Measurements from ENCODE around the gene SST.

SST gene

DNA sequence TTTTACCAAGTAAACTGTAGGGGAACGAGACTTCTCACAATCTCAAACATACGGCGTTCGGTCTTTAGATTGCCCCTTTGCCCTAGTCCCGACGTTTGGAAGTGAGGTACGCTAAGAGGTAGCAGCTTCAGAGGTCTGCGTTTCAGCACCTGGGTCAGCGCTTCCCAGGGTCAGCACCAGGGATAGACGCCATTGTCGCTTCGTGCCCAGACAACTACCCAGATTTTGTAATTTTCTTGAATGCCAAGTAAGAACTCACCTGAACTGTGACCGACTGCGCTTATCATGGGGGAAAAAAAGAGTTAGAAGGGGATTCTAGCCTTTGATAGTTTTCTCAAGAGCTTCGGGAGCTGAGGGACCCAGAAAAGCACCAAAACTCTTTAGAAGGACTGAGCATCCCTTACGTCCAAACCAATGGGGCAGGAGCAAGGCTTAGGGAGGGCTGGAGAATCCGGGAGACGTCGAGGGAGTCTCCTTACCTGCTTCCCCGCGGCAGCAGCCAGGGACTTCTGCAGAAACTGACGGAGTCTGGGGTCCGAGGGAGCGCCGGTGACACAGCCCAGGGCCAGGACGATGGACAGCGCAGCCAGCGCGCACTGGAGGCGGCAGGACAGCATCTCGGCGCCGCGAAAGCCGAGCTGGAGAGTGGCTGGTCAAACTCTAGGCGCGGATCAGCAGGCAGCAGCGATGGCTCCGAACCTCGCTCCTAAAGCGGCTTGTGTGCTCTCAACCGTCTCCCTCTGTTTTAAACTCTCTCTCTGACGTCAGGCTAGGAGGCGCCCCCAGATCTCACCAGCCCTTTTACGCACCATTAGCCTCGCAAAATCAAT, at the start of gene SST:
SST (minus strand) TSS at position 720 of the 830 bp plus-strand sequence; CDS start at position 617, 103 bp downstream.
- no peak for DNase-seq

DNA sequence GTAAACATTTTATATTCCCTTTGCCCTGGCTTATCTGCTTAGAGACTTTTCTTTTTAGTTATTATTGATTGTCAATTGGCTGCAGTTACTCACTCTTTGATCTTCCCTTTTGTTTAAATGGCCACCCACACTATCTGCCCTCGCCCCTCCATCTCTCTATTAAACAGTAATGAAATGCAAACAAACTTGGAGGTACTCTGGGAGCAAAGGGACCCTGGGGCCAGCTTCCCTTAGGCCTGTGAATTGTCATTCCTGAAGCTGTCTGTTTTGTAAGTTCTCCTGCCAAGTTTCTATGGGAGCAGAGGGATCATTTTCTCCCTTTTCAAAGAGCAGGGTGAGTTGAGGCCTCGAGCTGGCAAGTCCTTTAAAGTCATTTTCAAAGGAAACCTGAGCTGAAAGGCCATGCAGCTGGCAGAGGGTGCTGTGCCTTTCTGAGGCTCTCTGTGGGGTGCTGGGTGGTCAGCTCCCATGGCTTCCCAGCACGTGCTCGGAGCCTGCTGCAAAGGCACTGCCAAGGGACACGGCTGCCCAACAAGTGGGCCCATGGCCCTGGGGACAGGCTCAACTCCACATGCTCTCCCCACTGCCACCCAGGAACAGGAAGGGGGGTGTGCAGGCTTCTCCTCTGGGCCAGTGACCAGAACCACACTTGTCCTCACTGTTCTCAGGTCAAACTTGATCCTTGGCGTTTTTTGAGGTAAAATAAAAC, 49.6 kb upstream of the SST start:
- no peak for DNase-seq

DNA sequence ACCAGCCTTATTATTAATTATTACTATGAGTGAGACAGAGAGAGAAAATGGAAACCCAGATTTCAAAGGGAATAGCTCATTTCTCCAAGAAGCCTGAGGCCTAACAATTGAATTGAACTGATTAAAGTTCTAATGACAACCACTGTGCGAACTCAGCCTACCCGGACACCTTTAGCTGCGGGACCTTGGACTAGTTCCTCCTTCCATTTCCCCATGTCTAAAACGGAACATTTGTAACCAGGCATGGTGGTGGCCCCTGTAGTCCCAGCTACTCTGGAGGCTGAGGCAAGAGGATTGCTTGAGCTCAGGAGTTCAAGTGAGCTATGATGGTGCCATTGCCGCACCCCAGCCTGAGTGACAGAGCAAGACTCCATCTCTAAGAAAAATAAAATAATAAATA, 48.6 kb upstream of the SST start:
- DNase-seq = no peak

DNA sequence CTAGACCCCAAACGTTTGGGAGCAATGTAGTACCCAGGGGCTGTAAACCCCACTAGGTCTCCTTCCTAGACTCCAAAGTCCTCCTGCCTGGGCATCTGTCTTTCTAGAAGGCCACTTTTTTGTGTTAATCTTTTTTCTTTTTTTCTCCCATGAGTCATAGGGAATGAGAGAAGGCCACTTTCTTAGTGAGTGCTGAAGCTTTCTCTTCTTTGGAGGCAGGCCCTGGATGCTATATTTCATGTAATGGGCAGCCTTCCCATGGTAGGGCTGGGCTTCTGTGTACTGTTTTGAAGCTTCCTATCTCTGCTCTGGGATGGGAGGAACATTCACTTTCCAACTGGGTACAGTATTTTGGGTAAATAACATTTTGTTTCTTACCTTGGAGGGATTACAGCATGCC, 47.4 kb upstream of the SST start:
- no peak for DNase-seq

DNA sequence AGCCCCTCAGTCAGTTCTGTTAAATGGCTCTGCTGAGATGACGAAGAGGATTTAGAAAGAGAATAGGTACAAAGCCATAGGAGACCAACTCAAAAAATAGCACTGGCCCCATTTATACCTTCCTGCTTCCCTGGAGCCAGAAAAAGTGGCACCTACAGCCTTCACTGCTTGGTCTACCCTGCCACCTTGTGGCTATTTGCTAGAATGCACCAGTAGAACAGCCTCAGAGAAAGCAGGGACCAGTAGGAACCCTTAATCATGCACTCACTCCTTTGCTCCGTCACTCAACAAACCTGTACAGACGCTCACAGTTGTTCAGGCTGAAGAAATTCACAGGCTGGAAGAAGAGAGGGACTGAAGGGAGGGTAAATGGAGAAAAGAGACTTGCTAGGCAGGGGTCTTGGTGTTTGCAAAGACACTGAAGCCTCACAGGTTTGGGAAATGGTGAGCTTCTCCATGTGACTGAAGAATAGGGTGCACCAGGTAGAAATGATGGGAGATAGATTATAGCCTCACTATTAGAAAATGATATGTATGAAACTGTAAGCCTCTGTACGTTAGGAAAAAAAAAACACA, 44.3 kb upstream of the SST start:
- DNase-seq = peak; percentile 80

DNA sequence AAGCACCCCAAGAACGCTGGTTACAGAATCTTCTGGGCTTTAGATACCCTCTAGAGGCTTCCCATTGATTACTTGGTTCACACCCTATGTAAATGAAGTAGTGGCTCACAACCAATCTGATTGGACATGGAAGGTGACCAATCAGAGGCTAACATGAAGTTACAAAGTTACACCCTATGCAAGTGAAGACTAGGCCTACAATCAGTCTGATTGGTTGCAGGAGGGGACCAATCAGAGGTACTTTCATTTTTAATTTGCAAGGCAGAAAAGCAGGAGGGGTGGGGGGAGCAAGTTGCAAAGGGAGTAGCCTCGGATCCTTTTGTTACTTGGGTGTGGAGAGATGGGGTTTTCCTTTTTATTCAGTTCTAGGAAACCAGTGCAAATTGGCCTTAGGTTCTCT, 43.3 kb upstream of the SST start:
- DNase-seq = peak; percentile 65

DNA sequence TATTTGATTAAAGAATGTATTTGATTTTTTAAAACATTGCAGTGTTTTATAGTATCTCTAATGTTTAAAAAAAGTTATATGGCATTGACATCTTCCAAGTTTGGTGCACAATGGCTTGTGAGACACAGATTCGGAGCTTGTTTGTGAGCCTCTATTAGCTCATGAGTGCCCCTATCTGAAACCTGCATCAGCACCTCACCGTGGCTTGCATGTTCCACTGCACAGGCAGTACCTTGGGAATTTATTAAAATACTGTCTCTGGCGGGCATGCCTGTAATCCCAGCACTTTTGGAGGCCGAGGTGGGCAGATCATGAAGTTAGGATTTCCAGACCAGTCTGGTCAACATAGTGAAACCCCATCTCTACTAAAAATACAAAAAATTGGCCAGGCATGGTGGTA, 39.0 kb upstream of the SST start:
- no peak for DNase-seq

DNA sequence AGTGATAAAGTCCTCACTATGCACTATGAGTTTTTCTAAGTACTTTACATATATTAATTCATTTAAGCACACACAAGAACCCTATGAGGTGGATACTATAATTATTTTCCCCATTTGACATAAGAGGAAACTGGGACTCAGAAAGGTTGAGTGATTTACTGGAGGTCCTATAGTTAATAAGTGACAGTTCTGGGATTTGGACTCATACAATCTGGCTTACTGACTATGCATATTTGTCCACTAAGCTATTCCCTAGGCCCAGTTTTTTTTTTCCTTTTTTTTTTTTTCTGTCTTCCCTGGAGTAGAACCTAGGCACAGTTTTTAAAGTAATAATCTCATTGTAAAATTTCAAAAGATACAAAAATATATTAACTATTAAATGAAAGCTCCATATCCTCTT, 38.5 kb upstream of the SST start:
- DNase-seq = no peak

DNA sequence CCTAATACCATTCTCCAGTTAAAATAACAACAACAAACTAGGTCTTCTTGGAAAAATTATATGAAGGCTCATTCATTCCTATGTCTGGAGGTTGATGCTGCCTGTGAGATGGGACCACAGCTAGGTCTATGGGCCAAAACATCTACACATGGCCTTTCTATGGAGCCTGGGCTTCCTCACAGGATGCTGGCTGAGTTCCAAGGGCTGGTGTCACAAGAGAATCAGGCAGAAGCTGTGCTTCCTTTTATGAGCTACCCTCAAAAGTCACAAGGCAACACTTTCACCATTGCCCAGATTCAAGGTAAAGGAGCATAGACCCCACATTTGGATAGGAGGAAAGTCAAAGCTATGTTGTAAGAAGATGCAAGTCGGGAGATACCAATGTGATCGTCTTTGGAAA, 36.8 kb upstream of the SST start:
- no peak for DNase-seq

DNA sequence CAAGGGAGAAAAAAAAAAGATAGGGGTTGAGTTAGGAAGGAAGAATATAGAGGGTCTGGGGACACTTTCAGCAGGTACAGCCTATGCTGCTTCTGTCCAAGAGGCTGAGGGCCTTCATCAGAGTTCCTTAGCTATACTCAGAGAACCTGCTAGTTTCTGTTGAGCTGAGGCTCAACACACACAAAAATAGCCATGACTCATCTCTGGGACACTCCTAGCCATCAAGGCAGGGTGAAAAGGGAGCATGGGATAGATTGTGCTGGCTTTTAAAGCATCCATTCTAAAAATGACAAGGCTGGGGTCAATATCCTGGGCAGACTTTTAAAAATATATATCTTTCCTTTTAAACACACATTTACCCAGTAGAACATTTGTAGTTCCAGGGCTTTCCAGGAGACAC, 35.0 kb upstream of the SST start:
- no peak for DNase-seq

DNA sequence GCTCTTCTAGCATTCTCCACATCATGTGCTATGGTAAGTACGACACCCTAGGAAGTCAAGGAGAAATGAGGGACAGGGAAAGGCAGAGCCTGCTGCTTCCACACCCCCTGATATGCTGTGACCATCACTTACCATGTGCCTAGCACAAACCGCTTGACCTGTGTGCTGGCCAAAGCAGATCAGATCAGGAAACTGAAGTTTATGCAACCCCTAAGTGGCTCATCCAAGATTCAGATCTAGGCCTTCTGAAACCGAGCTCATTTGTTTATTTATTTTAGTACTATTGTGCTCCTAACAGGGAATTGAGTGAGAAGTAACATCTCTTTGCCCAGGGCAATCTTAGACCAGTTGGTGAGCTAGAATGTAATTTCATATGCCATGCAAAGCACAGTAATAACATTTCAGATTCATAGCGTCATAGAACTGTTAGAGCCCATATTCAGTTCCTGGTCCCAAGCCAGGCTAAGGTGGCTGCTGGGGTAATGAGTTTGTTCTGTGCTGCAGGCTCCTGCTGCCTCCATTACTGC, 32.4 kb upstream of the SST start, which contains the start of gene RTP2:
RTP2 (minus strand) TSS at position 51 of the 527 bp plus-strand sequence. CDS start 429 bp downstream, outside the sequence.
- DNase-seq = no peak

DNA sequence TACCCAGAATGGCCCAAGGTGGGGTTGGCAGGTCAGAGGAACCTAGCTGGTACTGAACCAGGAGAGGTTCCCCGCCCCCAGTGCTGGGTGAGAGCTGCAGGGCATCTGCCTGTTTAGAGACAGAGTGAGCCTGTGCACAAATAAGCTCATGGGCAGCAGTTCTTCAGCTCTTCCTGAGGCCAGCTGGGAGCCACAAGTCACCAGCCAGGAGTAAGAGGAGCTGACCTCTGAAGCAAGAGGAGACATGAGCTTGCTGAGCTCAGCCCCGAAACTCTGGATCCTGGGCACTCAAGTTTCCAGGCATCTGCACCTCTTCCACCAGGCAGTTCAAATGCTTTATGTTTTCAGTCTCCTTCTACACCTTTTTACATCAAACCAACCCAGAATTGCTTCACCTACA, 30.1 kb upstream of the SST start:
- no peak for DNase-seq

DNA sequence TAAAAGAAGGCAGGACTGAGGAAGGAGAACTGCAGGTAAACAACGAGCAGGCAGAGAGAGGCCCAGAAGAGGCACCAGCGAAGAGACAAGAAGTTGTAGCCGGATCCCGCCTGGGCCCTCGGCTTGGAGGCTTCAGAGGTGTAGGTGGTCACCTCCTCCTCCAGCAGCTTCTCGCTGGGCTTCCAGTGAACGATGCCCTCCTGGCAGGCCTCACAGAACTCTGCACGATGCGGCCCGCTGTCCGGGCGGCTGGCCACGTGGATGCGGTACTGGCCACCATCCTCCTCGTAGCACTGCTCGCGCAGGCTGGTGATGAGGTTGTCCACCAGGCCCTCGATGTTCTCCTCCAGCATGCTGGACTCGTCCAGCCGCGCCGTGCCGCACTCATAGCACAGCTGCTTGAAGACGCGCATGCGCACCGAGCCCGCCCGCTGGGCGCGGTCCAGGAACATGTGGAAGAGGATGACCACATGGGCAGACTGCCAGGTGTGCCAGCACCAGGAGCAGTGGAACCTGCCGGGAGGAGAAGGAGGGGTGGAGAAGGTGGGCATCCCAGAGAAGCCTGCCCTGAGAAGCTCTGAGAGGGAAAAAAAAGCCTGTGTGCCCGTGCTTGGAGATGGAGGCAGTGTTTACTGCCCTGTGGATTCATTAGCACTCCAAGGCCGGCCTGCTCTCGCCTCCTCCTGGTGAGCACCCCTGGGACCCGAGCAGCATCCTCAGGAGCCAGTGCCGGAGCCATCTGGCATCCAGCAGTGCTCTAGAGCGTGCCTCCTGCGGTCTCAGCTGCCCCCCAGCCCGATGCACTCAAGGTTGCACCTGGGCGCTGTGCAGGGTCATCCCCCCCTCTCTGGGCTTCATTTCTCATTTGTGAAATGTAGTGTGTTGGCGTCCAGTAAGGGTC, 28.6 kb upstream of the SST start:
- no peak for DNase-seq

DNA sequence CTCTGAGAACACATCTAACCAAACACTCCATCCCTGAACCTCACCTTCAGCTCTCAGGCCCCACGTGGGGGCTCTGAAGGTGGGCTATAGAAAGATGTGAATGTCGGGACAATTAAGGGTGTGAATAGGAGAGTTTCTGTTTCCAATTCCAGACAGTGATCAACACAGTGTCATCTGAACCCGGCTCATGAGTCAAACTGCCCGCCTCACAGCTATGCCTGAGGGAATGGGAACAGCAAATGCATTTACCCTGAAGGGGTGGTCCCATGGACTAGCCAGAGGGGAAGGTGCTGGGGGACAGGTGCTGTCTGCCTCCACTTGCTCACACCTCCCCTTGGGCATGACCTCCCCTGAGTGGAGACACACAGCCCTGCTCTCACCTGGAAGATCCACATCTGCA, 25.8 kb upstream of the SST start:
- DNase-seq = no peak

DNA sequence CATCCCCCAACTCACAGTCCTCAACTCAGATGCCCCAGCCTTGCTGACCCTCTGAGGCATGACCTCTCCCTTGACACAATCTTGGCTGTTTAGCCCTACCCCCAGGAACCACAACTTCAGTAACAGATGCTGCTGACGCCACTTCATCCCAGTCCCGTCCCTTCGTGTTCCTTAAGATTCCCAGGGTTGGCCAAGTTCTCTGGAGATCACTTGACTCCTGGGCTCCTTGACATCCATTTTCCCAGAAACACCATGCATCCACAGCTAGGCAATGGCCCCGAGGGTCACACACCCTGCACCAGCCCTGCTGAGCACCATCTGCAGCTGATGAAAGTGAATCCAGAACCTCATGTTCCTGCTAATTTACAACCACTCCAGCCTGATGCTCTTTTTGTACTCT, 25.3 kb upstream of the SST start:
- DNase-seq = no peak

DNA sequence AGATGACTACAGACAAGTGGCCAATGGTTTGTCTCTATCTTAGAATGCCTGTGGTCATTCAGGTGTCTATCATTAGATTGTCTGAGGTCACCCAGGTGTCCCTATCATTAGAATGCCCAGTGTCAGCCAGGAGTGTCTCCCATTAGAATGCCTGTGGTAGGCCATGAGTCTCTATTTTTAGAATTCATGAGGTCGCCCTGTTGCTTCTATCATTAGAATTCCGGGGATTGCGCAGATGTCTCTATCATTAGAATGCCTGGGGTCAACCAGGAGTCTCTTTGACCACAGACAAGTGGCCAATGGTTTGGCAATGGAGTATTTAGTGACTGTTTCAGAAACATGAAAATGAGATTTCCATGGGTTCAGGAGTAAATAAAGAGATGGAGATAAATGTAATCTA, 24.6 kb upstream of the SST start:
- DNase-seq = no peak

DNA sequence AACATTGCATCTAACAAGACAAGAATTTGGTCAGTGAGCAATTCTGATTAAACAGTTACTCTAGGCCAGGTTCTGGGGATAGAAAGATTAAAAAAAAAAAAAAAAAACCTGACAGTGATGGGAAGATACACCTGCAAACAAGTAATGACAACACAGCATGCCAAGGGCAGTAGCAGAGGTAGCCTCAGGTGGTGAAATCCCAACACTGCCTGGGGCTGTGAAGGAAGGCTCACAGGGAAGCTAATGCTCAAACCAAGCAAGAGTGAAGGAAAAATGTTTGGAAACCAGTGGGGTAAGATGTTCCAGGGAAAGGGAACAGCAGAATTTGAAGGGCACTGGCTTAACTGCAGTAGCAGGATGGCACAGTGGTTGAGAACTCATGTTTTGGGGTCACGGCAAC, 23.2 kb upstream of the SST start:
- no peak for DNase-seq

DNA sequence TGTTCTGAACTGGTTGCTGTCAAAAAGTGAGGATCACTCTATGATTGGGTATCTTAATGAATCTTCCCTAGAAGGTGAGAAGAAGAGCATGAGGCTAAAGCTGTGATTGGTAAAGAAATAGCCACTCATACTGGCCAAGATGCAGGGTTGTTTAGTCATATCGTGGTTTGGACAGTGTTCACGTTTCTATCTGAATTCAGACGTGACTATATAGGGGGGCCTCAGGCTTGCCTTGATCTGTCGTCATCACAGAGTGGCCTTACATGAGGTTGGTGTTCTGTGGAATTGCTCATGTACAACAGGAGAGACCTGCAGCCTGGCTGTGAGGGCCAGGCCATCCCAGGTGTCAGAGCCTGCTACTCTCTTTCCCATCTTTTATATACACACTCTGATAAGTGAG, 19.8 kb upstream of the SST start:
- DNase-seq = no peak

DNA sequence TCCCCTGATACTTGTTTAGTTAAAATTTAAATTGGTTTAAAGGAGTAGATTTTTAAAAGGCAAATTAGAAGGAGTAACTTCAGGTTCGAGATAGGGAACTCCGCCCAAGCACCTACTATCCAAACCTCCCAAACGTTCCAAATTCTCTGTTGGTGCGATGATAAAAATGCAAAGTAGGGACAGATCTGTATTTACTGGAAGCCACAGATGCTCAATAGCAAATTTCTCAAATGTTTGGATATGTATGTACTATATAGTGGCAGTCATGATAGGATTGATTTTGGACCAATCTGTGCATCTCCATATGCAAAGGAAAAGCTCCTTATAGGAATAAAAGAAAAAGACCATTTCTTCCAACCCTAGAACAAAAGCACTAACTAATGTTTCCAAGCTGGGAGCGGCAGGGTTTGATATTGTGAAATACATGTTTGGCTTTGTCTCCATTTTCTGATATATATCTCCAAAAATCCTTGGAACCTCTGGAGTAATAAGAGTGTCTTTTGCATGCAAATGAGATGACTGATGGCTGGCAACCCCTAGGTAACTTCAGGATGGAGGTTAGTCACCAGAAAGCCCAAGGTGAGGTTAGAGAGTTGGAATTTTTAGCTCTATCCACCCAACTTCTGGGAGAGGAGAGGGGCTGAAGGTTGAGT, 16.6 kb upstream of the SST start:
- no peak for DNase-seq

DNA sequence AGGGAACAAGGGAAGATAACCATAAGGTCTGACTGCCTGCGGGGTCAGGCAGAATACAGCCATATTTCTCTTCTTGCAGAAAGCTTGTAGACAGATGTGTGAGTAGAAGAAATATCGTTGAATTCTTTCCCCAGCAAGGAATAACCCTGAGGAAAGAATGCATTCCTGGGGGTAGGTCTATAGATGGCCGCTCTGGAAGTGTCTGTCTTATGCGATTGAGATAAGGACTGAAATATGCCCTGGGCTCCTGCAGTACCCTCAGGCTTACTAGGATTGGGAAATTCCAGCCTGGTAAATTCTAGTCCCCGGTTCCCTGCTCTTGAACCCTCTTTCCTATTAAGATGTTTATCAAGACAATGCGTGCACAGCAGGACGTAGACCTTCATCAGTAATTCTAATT, 15.8 kb upstream of the SST start:
- no peak for DNase-seq

DNA sequence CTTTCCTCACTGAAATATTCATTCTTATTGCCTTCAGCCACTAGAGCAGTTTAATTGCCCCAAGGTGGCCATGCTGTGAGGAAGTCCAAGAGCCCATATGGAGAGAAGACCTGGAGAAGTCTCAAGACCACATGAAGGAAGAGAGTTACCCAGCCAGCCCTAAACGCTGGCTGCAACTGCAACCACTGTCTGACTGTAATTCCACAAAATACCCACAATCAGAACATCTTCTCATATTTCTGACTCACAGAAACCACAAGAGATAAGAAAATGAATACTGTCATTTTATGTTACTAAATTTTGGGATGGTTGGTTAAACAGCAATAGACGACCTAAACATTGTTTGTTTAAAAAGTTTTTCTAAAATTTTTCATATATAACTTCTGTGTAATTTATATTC, 14.7 kb upstream of the SST start:
- DNase-seq = no peak

DNA sequence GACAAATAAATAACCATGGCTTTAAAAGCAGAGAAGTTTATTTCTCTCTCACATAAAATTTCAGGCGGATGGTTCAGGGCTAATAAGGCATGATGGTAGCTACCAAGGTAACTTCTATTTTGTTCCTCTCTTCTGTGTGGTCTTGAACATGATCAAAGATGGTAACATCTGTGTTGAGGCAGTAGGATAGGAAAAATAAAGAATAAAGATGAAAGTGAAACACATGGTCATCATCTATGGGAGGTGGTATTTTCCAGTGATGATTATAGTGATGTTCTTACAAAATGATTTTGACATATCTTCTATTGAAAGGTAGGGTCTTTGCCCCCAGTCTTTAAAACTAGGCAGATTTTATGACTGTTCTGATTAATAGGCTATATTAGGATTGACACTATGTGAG, 14.2 kb upstream of the SST start:
- no peak for DNase-seq
